H1 (cell line): ENCODE data around the gene CHAT. TPM values are rescaled to one million over a fixed set of nuclear protein-coding genes. Genes with fewer than 3 reads are reported as not detected.

Experiments
- CTCF ChIA-PET: fragments of 300-600 bp; sonication (Branson Sonifier 250); formaldehyde crosslinking; loops from one replicate; lab custom pipeline; 2021; ENCODE audit not compliant: partially characterized antibody; lab: Charles Lee
- POLR2A ChIA-PET: fragments of 300-600 bp; sonication (Branson Sonifier 250); formaldehyde crosslinking; loops from one replicate; lab custom pipeline; 2021; ENCODE audit warnings: inconsistent platforms; ENCODE audit not compliant: partially characterized antibody; lab: Charles Lee
- DNase-seq, 2 experiments: peaks; one replicate each; pipeline versions ENCODE4 v3.0.0 to v3.0.0-alpha.2; 2010 to 2022; ENCODE audit warnings: low spot score in 2 of 2, low read depth in 1 of 2, mixed read lengths in 1 of 2
- FAIRE-seq: peaks from 2 replicates; lab custom pipeline; 2011; peaks lifted over from hg19 to GRCh38; lab: Jason Lieb, UNC
- H2AFZ ChIP-seq: 2 replicates; pipeline ENCODE4 v1.8.1; 2012; ENCODE audit warnings: low read length, inconsistent platforms
- H2AK5ac ChIP-seq: 2 replicates; pipeline ENCODE4 v1.6.1; 2013; ENCODE audit warnings: low read depth, low read length
- H2BK120ac ChIP-seq: replicated peaks from 2 replicates; pipeline ENCODE3; 2013; ENCODE audit warnings: low read depth, low read length, inconsistent platforms
- H2BK12ac ChIP-seq: 2 replicates; pipeline ENCODE4 v1.6.1; 2013; ENCODE audit warnings: low read depth, low read length
- H2BK15ac ChIP-seq: 2 replicates; pipeline ENCODE4 v1.6.1; 2013; ENCODE audit warnings: low read length
- H2BK20ac ChIP-seq: 2 replicates; pipeline ENCODE4 v1.6.1; 2013; ENCODE audit warnings: low read length
- H2BK5ac ChIP-seq: 2 replicates; pipeline ENCODE4 v1.6.1; 2013; ENCODE audit warnings: low read depth, low read length
- H3K14ac ChIP-seq: 2 replicates; pipeline ENCODE4 v1.6.1; 2013; ENCODE audit warnings: inconsistent platforms; ENCODE audit not compliant: insufficient read length
- H3K18ac ChIP-seq: 2 replicates; pipeline ENCODE4 v1.6.1; 2013; ENCODE audit warnings: low read length; ENCODE audit errors: extremely low read depth
- H3K23ac ChIP-seq: 2 replicates; pipeline ENCODE4 v1.6.1; 2013; ENCODE audit warnings: inconsistent platforms; ENCODE audit not compliant: insufficient read length
- H3K23me2 ChIP-seq: 2 replicates; pipeline ENCODE4 v1.6.1; 2013; ENCODE audit warnings: low read depth, low read length
- H3K27ac ChIP-seq: 2 replicates; pipeline ENCODE4 v1.6.1; 2011; ENCODE audit warnings: low read depth, low read length, inconsistent platforms
- H3K27me3 ChIP-seq, 4 experiments: replicated peaks in 1 of 4; 1 replicate in 1 of 4; 2 replicates in 3 of 4; pipeline versions ENCODE4 v1.6.1 to v1.8.1; 2011 to 2013; ENCODE audit warnings: low read length in 3 of 4, mild to moderate bottlenecking in 3 of 4, inconsistent platforms in 2 of 4, mixed read lengths in 2 of 4, moderate library complexity in 1 of 4; ENCODE audit not compliant: control insufficient read depth in 3 of 4, insufficient read depth in 3 of 4; ENCODE audit errors: extremely low read depth in 1 of 4
- H3K36me3 ChIP-seq, 4 experiments: 2 replicates each; pipeline versions ENCODE4 v1.6.1 to v1.8.1; 2011 to 2013; ENCODE audit warnings: mild to moderate bottlenecking in 4 of 4, low read length in 3 of 4, moderate library complexity in 2 of 4, control low read depth in 1 of 4, inconsistent platforms in 1 of 4; ENCODE audit not compliant: insufficient read depth in 4 of 4, control insufficient read depth in 2 of 4
- H3K4ac ChIP-seq: replicated peaks from 2 replicates; pipeline ENCODE3; 2013; ENCODE audit warnings: low read length, low read depth, mixed read lengths, inconsistent platforms; ENCODE audit not compliant: insufficient read length
- H3K4me1 ChIP-seq, 4 experiments: replicated peaks in 1 of 4; 1 replicate in 1 of 4; 2 replicates in 3 of 4; pipeline versions ENCODE4 v1.6.1 to v1.8.1; 2011 to 2013; ENCODE audit warnings: low read length in 3 of 4, inconsistent platforms in 2 of 4, mixed read lengths in 1 of 4; ENCODE audit not compliant: insufficient read depth in 4 of 4, control insufficient read depth in 3 of 4
- H3K4me2 ChIP-seq, 2 experiments: 2 replicates each; pipeline versions ENCODE4 v1.6.1 to v1.8.1; 2011 to 2013; ENCODE audit warnings: low read depth in 2 of 2, low read length in 2 of 2, control low read depth in 1 of 2, inconsistent platforms in 1 of 2, mild to moderate bottlenecking in 1 of 2; ENCODE audit not compliant: insufficient read depth in 1 of 2
- H3K4me3 ChIP-seq, 4 experiments: fragments of 200-600, 300-600 bp in 1 of 4; sonication (generic), shearing (Covaris generic), sonication (Bioruptor Twin) in 1 of 4; 2 replicates each; pipeline versions ENCODE4 v1.5.1 to v1.8.1; 2011 to 2016; ENCODE audit warnings: low read length in 4 of 4, low read depth in 3 of 4, control low read depth in 2 of 4, inconsistent platforms in 2 of 4, mild to moderate bottlenecking in 2 of 4, mixed read lengths in 1 of 4, moderate library complexity in 1 of 4; ENCODE audit not compliant: insufficient read depth in 2 of 4; ENCODE audit errors: extremely low read depth in 1 of 4
- H3K56ac ChIP-seq: replicated peaks from 2 replicates; pipeline ENCODE3; 2013; ENCODE audit warnings: low read depth, mild to moderate bottlenecking, mixed read lengths, low read length, inconsistent platforms; ENCODE audit not compliant: insufficient read length
- H3K79me1 ChIP-seq: 2 replicates; pipeline ENCODE4 v1.6.1; 2013; ENCODE audit warnings: low read depth, low read length, control low read depth
- H3K79me2 ChIP-seq, 2 experiments: 2 replicates each; pipeline versions ENCODE4 v1.6.1 to v1.8.1; 2012 to 2013; ENCODE audit warnings: low read length in 2 of 2, mild to moderate bottlenecking in 2 of 2, inconsistent platforms in 1 of 2; ENCODE audit not compliant: insufficient read depth in 2 of 2, control insufficient read depth in 1 of 2
- H3K9ac ChIP-seq, 4 experiments: replicated peaks in 1 of 4; 1 replicate in 1 of 4; 2 replicates in 3 of 4; pipeline versions ENCODE4 v1.6.1 to v1.8.1; 2011 to 2013; ENCODE audit warnings: low read depth in 3 of 4, low read length in 3 of 4, control low read depth in 2 of 4, mild to moderate bottlenecking in 2 of 4, moderate library complexity in 2 of 4, inconsistent platforms in 1 of 4; ENCODE audit errors: extremely low read depth in 1 of 4
- H3K9me3 ChIP-seq, 2 experiments: 2 replicates each; pipeline versions ENCODE4 v1.6.1 to v1.8.1; 2012 to 2013; ENCODE audit warnings: mild to moderate bottlenecking in 2 of 2, moderate library complexity in 2 of 2, control low read depth in 1 of 2, inconsistent platforms in 1 of 2, low read depth in 1 of 2, low read length in 1 of 2, mixed read lengths in 1 of 2; ENCODE audit not compliant: insufficient read depth in 2 of 2
- H4K20me1 ChIP-seq, 2 experiments: replicated peaks in 1 of 2; 2 replicates each; pipeline versions ENCODE3 to v1.8.1; 2011 to 2013; ENCODE audit warnings: inconsistent platforms in 2 of 2, low read length in 2 of 2, mild to moderate bottlenecking in 1 of 2; ENCODE audit not compliant: insufficient read depth in 2 of 2, control insufficient read depth in 1 of 2
- H4K5ac ChIP-seq: 2 replicates; pipeline ENCODE4 v1.6.1; 2013; ENCODE audit warnings: low read length, low read depth, mixed read lengths, inconsistent platforms; ENCODE audit not compliant: insufficient read length
- H4K8ac ChIP-seq: 2 replicates; pipeline ENCODE4 v1.8.0; 2013; ENCODE audit warnings: mild to moderate bottlenecking, moderate library complexity, low read length, inconsistent platforms; ENCODE audit not compliant: insufficient read depth; ENCODE audit errors: extremely low read depth
- H4K91ac ChIP-seq: replicated peaks from 2 replicates; pipeline ENCODE3; 2013; ENCODE audit warnings: low read length, mixed read lengths, inconsistent platforms; ENCODE audit not compliant: insufficient read length
- JUND ChIP-seq: IDR thresholded peaks from 2 replicates; pipeline ENCODE4 v1.6.1; 2011; ENCODE audit warnings: mild to moderate bottlenecking, improper control_type of control experiment, low read length
- WGBS, 2 experiments: shearing (Covaris generic) in 1 of 2; methylation state at CpG; one replicate each; pipeline versions ENCODE4 v1.1.6 to v1.1.7; 2013 to 2015; ENCODE audit warnings: low lambda C conversion rate in 2 of 2, mixed read lengths in 2 of 2, inconsistent platforms in 1 of 2, low coverage in 1 of 2, missing lambda C conversion rate in 1 of 2; ENCODE audit not compliant: insufficient replicate concordance in 2 of 2, insufficient coverage in 1 of 2, insufficient read length in 1 of 2; ENCODE audit errors: extremely low coverage in 1 of 2, missing lambda C conversion rate in 1 of 2; 5-methylcytosine and 5-hydroxymethylcytosine counted together
- polyA plus RNA-seq, 7 experiments: library from polyadenylated mRNA; depleted of rRNA in 3 of 7; stranded (reverse) in 5 of 7; unstranded in 2 of 7; fragments of >200 nt in 5 of 7; fragments of 200-250 nt in 2 of 7; gene quantifications; 1 replicate in 5 of 7; 2 replicates in 1 of 7; 4 replicates in 1 of 7; pipeline versions ENCODE4 v1.2.1 to v1.2.3, GENCODE V29; 2011 to 2013; ENCODE audit warnings: missing spikeins in 2 of 7, mixed read lengths in 2 of 7
- total RNA-seq: library from RNA; stranded (reverse); fragmentation: NEBNext Ultra II Directional; extraction: Animal tissue kit (Norgen Biotek cat#: 25700); gene quantifications from 2 replicates; pipeline ENCODE4 v1.2.1, GENCODE V29; 2021

CHAT gene
- total and polyA plus RNA-seq, 2 of the 8 experiments (the other 6 are each of a cell fraction or from before 2014, with no cell fraction given) = not detected

GRCh38 chr10:49649936-49650723, 36.3 kb downstream of the CHAT start:
- Histone ChIP-seq H3K79me1 (no peaks in the 10 kb centered on the region), H2AFZ (no peak overlapping the region), H3K4me1 (peaks cover 0 to 4% (median 1%) of the 10 kb centered on the region in 4 experiments; a peak in 3 of 7 replicates), H4K20me1 (no peaks in the 10 kb centered on the region), H2BK20ac (no peak overlapping the region), H3K23ac (no peak overlapping the region), H3K27me3 (peaks cover 0 to 2% (median 0%) of the 10 kb centered on the region in 4 experiments; a peak in 2 of 7 replicates), H3K4me2 (no peak overlapping the region), H3K36me3 (no peaks in the 10 kb centered on the region), H2BK120ac (no peak overlapping the region), H2BK5ac (no peak overlapping the region), H3K9ac (no peak overlapping the region), H3K9me3 (no peaks in the 10 kb centered on the region), H3K14ac (no peak overlapping the region), H3K23me2 (no peaks in the 10 kb centered on the region), H2BK12ac (no peak overlapping the region), H3K18ac (no peak overlapping the region), H2BK15ac (no peak overlapping the region), H4K91ac (no peak overlapping the region), H3K79me2 (no peaks in the 10 kb centered on the region), H4K5ac (no peak overlapping the region), H3K56ac (no peak overlapping the region), H3K4me3 (no peak overlapping the region), H3K4ac (no peak overlapping the region), H3K27ac (no peak overlapping the region), H2AK5ac (no peak overlapping the region), H4K8ac (peak overlapping the region; percentile 45; the same call in 1 of the 2 replicates)
- CTCF ChIA-PET = interaction anchor here (0.9 to 2.3 kb wide), 10 partner anchors 10 to 95 kb away, joined by 3 to 7 read pairs (median 4); no protein-coding TSS in a partner anchor
- TF ChIP-seq JUND = no peak
- 69% methylated on average over 8 of the region's 8 CpGs; no CpG with 5 or more reads in 1 of the 2 experiments for WGBS, 2 experiments
- FAIRE-seq (no peak), DNase-seq (peak in 1 of 2 experiments; percentile 40)
- POLR2A ChIA-PET = interaction anchor here (1.0 kb wide), 1 partner anchor 13 kb away, joined by 3 read pairs; no protein-coding TSS in a partner anchor
